ENCODE data around the gene IFNK. TPM values are rescaled to one million over a fixed set of nuclear protein-coding genes. Genes with fewer than 3 reads are reported as not detected.

IFNK gene
- polyA plus RNA-seq, 1 of the 3 experiments (the other 2 are of a cell fraction), result not detected

DNA sequence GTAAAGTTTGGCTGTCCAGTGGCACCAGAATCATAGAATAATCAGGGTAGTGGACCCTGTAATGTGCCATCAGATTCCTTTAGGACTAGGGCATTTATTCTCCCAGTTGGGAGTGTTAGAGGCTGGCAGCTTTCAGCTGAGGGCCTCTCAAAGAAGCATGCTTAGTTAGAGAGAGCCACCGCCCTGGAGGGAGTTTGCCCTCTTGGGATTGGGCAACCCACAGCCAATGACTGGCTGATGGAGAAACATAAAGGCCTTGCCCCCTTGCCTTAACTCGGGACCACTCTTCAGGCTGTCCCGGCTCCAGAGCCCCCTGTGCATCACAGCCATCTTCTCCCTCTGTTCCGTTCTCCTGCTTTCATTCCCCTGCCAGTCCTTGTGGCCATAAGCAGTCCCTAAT, 20.5 kb upstream of the IFNK start:
- ChIA-PET CTCF (interaction anchor here (0.8 kb wide), 1 partner anchor 27 kb away, joined by 3 read pairs; no protein-coding TSS in a partner anchor), POLR2A (no interaction called here)
- peaks cover 22% of the 10 kb centered on the region for H3F3A ChIP-seq (replicated peaks; ENCODE audit: insufficient read depth)
- no peaks in the 10 kb centered on the region for H3K27me3 ChIP-seq (ENCODE audit: insufficient read depth)
- H4K20me1 ChIP-seq (ENCODE audit: insufficient read depth), result no peaks in the 10 kb centered on the region
- no peak overlapping the region for H3K27ac ChIP-seq (ENCODE audit: low read depth in 2 of 2, low read length in 1 of 2)
- no peaks in the 10 kb centered on the region for H3K9me2 ChIP-seq
- TF ChIP-seq GATA2 (CRISPR knock-in tag; IDR thresholded peaks at IDR 0.05) (no peak), POLR2AphosphoS5 (IDR thresholded peaks at IDR 0.05; ENCODE audit: low read depth, low read length) (no peak), FOXM1 (IDR thresholded peaks at IDR 0.05; ENCODE audit: low read depth) (no peak), RAD21 (IDR thresholded peaks at IDR 0.05; ENCODE audit: low read length) (no peak), JUND (IDR thresholded peaks at IDR 0.05) (no peak), USF1 (IDR thresholded peaks at IDR 0.05; ENCODE audit: borderline replicate concordance, low read depth) (no peak), RFX5 (IDR thresholded peaks at IDR 0.05; ENCODE audit: low read length) (no peak), NFIC (IDR thresholded peaks at IDR 0.05; ENCODE audit: borderline replicate concordance) (no peak), MAX (IDR thresholded peaks at IDR 0.05; ENCODE audit: low read depth) (no peak), TCF12 (IDR thresholded peaks at IDR 0.05) (no peak), PBX3 (IDR thresholded peaks at IDR 0.05) (no peak), CTCF (IDR thresholded peaks at IDR 0.05) (no peak), FOSL2 (IDR thresholded peaks at IDR 0.05; ENCODE audit: borderline replicate concordance, low read depth) (no peak), SMC3 (IDR thresholded peaks at IDR 0.05; ENCODE audit: low read depth, low read length) (no peak), EZH2phosphoT487 (IDR thresholded peaks at IDR 0.05; ENCODE audit: borderline replicate concordance, low read depth) (no peak)
- TF ChIP-seq, protein P1, sequence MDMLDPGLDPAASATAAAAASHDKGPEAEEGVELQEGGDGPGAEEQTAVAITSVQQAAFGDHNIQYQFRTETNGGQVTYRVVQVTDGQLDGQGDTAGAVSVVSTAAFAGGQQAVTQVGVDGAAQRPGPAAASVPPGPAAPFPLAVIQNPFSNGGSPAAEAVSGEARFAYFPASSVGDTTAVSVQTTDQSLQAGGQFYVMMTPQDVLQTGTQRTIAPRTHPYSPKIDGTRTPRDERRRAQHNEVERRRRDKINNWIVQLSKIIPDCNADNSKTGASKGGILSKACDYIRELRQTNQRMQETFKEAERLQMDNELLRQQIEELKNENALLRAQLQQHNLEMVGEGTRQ (IDR thresholded peaks at IDR 0.05; ENCODE audit: borderline replicate concordance, low read depth, low read length), result no peak
- TF ChIP-seq, protein P2, sequence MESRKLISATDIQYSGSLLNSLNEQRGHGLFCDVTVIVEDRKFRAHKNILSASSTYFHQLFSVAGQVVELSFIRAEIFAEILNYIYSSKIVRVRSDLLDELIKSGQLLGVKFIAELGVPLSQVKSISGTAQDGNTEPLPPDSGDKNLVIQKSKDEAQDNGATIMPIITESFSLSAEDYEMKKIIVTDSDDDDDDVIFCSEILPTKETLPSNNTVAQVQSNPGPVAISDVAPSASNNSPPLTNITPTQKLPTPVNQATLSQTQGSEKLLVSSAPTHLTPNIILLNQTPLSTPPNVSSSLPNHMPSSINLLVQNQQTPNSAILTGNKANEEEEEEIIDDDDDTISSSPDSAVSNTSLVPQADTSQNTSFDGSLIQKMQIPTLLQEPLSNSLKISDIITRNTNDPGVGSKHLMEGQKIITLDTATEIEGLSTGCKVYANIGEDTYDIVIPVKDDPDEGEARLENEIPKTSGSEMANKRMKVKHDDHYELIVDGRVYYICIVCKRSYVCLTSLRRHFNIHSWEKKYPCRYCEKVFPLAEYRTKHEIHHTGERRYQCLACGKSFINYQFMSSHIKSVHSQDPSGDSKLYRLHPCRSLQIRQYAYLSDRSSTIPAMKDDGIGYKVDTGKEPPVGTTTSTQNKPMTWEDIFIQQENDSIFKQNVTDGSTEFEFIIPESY (IDR thresholded peaks at IDR 0.05; ENCODE audit: borderline replicate concordance, low read depth), result no peak
- no peaks in the 10 kb centered on the region for H3K9me3 ChIP-seq
- H3K9ac ChIP-seq, result no peak overlapping the region
- H3K4me3 ChIP-seq (ENCODE audit: low read depth in 2 of 2, low read length in 1 of 2), result no peak overlapping the region
- H3K36me3 ChIP-seq (replicated peaks in 1 of 2; ENCODE audit: control insufficient read depth in 1 of 2, insufficient read depth in 2 of 2, low read length in 1 of 2), result no peaks in the 10 kb centered on the region
- 96% methylated on average over 4 of the region's 4 CpGs for WGBS (ENCODE audit: low lambda C conversion rate)
- no peak overlapping the region for H3K4me2 ChIP-seq
- H3K79me2 ChIP-seq (ENCODE audit: insufficient read depth), result no peaks in the 10 kb centered on the region
- DNase-seq, result no peak
- H2AFZ ChIP-seq (ENCODE audit: low read depth), result no peak overlapping the region
- peaks cover 0 to 3% of the 10 kb centered on the region in 2 experiments; a peak in 1 of 4 replicates for H3K4me1 ChIP-seq (ENCODE audit: control insufficient read depth in 1 of 2, insufficient read depth in 2 of 2, low read depth in 1 of 2, low read length in 1 of 2)
